ENCODE data around the gene LMLN. TPM values are rescaled to one million over a fixed set of nuclear protein-coding genes. Genes with fewer than 3 reads are reported as not detected.
"Not testable (repeated sequence)": the region's sequence is repeated elsewhere in the genome, so short reads cannot be mapped to it uniquely, and the experiment has no call there.

Gene LMLN
- total RNA-seq, 1 donor from 2014 or later = 7.1 TPM

DNA sequence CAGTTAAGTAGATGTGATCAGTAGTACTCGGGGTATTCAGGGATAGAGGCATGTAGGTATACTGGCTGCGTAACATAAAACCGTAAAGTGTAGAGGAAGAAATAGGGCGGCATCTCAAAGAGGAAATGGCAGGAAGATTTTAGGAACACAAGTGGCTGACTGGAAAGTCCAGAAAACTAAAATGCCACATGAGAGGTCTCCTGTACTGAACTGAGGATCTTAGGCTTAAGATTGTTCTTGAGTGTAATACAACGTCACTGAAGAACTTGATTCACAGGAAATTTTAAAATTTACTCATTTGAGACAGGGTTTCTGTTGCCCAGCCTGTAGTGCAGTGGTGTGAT, 2.3 kb upstream of the LMLN start:
- TF ChIP-seq, protein P1, sequence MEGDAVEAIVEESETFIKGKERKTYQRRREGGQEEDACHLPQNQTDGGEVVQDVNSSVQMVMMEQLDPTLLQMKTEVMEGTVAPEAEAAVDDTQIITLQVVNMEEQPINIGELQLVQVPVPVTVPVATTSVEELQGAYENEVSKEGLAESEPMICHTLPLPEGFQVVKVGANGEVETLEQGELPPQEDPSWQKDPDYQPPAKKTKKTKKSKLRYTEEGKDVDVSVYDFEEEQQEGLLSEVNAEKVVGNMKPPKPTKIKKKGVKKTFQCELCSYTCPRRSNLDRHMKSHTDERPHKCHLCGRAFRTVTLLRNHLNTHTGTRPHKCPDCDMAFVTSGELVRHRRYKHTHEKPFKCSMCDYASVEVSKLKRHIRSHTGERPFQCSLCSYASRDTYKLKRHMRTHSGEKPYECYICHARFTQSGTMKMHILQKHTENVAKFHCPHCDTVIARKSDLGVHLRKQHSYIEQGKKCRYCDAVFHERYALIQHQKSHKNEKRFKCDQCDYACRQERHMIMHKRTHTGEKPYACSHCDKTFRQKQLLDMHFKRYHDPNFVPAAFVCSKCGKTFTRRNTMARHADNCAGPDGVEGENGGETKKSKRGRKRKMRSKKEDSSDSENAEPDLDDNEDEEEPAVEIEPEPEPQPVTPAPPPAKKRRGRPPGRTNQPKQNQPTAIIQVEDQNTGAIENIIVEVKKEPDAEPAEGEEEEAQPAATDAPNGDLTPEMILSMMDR (IDR thresholded peaks at IDR 0.05; ENCODE audit: unreplicated experiment) = no peak
- no peaks in the 10 kb centered on the region for H3K9me3 Mint-ChIP-seq (ENCODE audit: unreplicated experiment)
- peak overlapping the region; percentile 53 for H3K4me3 Mint-ChIP-seq (ENCODE audit: unreplicated experiment)
- H3K27ac Mint-ChIP-seq (ENCODE audit: unreplicated experiment) = peak overlapping the region; percentile 92
- peaks cover 37% of the 10 kb centered on the region for H3K36me3 Mint-ChIP-seq (ENCODE audit: low read depth, unreplicated experiment)
- H3K4me1 Mint-ChIP-seq (ENCODE audit: unreplicated experiment) = peaks cover 52% of the 10 kb centered on the region
- DNase-seq (ENCODE audit: low spot score) = no peak
- H3K27me3 Mint-ChIP-seq (ENCODE audit: unreplicated experiment) = peaks cover 8% of the 10 kb centered on the region

DNA sequence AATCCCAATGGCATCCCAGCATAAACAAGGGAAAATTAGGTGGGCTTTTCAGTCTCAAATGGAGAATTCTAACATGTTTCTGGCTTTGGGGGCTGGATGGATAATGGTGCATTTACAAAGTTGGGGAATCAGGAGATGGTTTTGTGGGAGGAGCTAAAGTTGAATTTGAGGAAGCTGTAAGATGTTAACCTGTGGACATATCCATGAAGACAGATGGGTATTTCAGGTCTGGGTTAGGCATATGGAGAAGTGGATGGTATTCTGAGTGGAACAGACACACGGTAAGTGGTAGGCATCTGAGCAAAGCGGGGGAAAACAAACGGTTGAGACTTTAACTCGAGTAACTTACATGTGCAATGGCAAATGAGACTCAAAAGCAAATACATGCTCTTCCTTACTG, 1.7 kb upstream of the LMLN start:
- Mint-ChIP-seq H3K27me3 (ENCODE audit: unreplicated experiment) (peaks cover 8% of the 10 kb centered on the region), H3K9me3 (ENCODE audit: unreplicated experiment) (no peaks in the 10 kb centered on the region), H3K36me3 (ENCODE audit: low read depth, unreplicated experiment) (peaks cover 31% of the 10 kb centered on the region), H3K4me3 (ENCODE audit: unreplicated experiment) (peak overlapping the region; percentile 68), H3K27ac (ENCODE audit: unreplicated experiment) (peak overlapping the region; percentile 1), H3K4me1 (ENCODE audit: unreplicated experiment) (peaks cover 51% of the 10 kb centered on the region)
- DNase-seq (ENCODE audit: low spot score) = no peak
- TF ChIP-seq, protein P1 (IDR thresholded peaks at IDR 0.05; ENCODE audit: unreplicated experiment) = no peak

DNA sequence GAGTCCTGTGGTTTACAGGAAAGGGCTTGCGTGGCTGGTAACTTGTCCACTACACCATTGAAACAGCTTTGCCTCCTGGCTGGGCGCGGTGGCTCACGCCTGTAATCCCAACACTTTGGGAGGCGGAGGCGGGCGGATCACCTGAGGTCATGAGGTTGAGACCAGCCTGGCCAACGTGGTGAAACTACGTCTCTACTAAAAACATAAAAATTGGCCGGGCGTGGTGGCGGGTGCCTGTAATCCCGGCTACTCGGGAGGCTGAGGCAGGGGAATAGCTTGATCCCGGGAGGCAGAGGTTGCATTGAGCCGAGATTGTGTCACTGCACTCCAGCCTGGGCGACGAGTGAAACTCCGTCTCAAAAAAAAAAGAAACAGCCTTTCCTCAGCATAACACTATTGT, 1.2 kb upstream of the LMLN start:
- H3K27ac Mint-ChIP-seq (ENCODE audit: unreplicated experiment); H3K9me3 Mint-ChIP-seq (ENCODE audit: unreplicated experiment); DNase-seq (ENCODE audit: low spot score); H3K27me3 Mint-ChIP-seq (ENCODE audit: unreplicated experiment); H3K4me3 Mint-ChIP-seq (ENCODE audit: unreplicated experiment): not testable (repeated sequence)
- peaks cover 46% of the 10 kb centered on the region for H3K4me1 Mint-ChIP-seq (ENCODE audit: unreplicated experiment)
- H3K36me3 Mint-ChIP-seq (ENCODE audit: low read depth, unreplicated experiment) = peaks cover 26% of the 10 kb centered on the region

DNA sequence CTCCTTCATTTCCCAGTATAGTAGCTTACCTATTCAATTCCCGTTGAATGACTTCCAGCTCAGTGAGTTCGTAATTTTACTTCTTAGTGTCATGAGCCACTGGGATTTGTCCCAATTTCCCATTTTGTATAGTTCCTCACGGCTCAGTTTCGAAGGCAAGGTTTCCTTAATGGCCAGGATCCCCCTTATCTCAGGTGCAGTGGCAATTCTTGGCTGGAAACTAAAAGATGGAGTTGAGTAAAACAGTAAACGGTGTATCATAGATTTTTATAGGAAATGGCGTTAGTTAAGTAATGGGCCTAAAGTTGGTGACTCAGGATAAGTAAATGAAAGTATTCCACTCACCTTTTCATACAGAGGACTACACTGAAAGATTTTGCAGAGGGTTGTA, 522 bp upstream of the LMLN start:
- no peaks in the 10 kb centered on the region for H3K9me3 Mint-ChIP-seq (ENCODE audit: unreplicated experiment)
- TF ChIP-seq, protein P1 (IDR thresholded peaks at IDR 0.05; ENCODE audit: unreplicated experiment) = no peak
- H3K4me1 Mint-ChIP-seq (ENCODE audit: unreplicated experiment) = peaks cover 42% of the 10 kb centered on the region
- DNase-seq (ENCODE audit: low spot score) = no peak
- peak overlapping the region; percentile 90 for H3K4me3 Mint-ChIP-seq (ENCODE audit: unreplicated experiment)
- H3K36me3 Mint-ChIP-seq (ENCODE audit: low read depth, unreplicated experiment) = peaks cover 20% of the 10 kb centered on the region
- H3K27ac Mint-ChIP-seq (ENCODE audit: unreplicated experiment) = peak overlapping the region; percentile 83
- peaks cover 8% of the 10 kb centered on the region for H3K27me3 Mint-ChIP-seq (ENCODE audit: unreplicated experiment)

DNA sequence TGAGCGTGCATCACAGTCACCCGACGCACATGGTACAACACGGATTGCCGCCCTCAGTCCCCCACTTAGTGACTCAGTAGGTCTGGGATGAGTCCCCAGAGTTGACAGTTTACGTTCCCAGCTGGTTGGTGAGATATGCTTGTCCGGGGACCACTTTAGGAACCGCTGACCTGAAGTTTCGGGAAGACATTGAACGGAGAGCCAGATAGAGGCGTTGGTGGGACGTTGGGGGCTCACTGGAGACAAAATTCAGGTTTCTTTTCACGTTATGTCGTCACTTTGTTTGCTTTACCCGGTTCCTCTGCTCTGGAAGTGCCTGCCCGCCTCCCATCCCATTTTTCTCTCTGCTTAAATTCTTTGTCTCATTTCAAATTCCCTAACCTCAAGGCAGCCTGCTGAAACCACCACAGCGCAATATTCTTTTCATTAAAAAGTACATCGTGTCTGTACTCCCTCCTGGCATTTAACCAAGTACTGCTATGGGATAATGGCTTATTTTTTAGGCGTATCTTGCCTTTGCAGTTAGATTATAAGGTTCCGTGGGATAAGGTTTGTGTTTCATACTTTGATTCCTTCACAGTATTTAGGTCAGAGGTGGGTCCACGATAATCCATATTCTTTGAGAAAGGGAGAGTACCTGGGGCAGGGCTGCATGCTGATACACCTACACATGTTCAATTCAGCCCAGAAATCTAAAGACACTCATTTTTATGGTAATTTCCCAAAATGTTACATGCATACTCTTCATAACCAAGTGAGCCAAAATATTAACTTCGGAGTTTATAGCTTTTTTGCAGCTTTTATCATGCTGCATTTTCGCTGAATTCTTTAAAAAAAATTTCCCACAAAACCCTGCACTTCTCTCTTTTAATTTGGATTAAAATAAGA, 921 bp downstream of the LMLN start:
- peak overlapping the region; percentile 90 for H3K4me3 Mint-ChIP-seq (ENCODE audit: unreplicated experiment)
- H3K27ac Mint-ChIP-seq (ENCODE audit: unreplicated experiment) = peak overlapping the region; percentile 16

More for the DNA sequence above, 921 bp downstream of the LMLN start:
- Mint-ChIP-seq H3K4me1 (ENCODE audit: unreplicated experiment) (peaks cover 37% of the 10 kb centered on the region), H3K36me3 (ENCODE audit: low read depth, unreplicated experiment) (peaks cover 10% of the 10 kb centered on the region), H3K9me3 (ENCODE audit: unreplicated experiment) (no peaks in the 10 kb centered on the region), H3K27me3 (ENCODE audit: unreplicated experiment) (peaks cover 8% of the 10 kb centered on the region)
- no peak for DNase-seq (ENCODE audit: low spot score)
- TF ChIP-seq, protein P1 (IDR thresholded peaks at IDR 0.05; ENCODE audit: unreplicated experiment) = no peak
